MM.1S (cell line): ENCODE data around the gene SORL1.

Experiments used
- CTCF ChIP-seq: fragments of 300-600 bp; sonication (generic); IDR thresholded peaks from 2 replicates; pipeline ENCODE4 v1.5.1; 2016; ENCODE audit warnings: antibody characterized with exemption, low read length, mixed read lengths
- EZH2 ChIP-seq: fragments of 300-600 bp; sonication (generic); optimal IDR thresholded peaks from 2 replicates; pipeline ENCODE3; 2017; ENCODE audit warnings: low read depth, mild to moderate bottlenecking, antibody characterized with exemption, low read length, mixed read lengths
- EZH2phosphoT487 ChIP-seq: fragments of 300-600 bp; sonication (generic); IDR thresholded peaks from 2 replicates; pipeline ENCODE4 v1.6.1; 2018; ENCODE audit warnings: antibody characterized with exemption, low read length

GRCh38 chr11:121525376-121525775, 73.3 kb downstream of the SORL1 start:
- TF ChIP-seq CTCF (no peak), EZH2phosphoT487 (no peak), EZH2 (no peak)
